Osteocyte (in vitro differentiated cells): ENCODE data around the gene HOXA1. TPM values are rescaled to one million over a fixed set of nuclear protein-coding genes. Genes with fewer than 3 reads are reported as not detected.

Experiments
- DNase-seq: peaks from one replicate; pipeline ENCODE4 v3.0.0; 2021; ENCODE audit warnings: mixed read lengths; ENCODE audit not compliant: unreplicated experiment; ENCODE audit errors: extremely low spot score
- H3K27ac Mint-ChIP-seq: one replicate; pipeline ENCODE4 v1.8.0; 2021; ENCODE audit warnings: mild to moderate bottlenecking, mixed read lengths; ENCODE audit not compliant: unreplicated experiment
- H3K27me3 Mint-ChIP-seq: one replicate; pipeline ENCODE4 v1.8.0; 2021; ENCODE audit warnings: mixed read lengths; ENCODE audit not compliant: unreplicated experiment
- H3K36me3 Mint-ChIP-seq: one replicate; pipeline ENCODE4 v1.8.0; 2021; ENCODE audit warnings: mixed read lengths; ENCODE audit not compliant: unreplicated experiment
- H3K4me1 Mint-ChIP-seq: one replicate; pipeline ENCODE4 v1.8.0; 2021; ENCODE audit warnings: mixed read lengths; ENCODE audit not compliant: unreplicated experiment
- H3K4me3 Mint-ChIP-seq: one replicate; pipeline ENCODE4 v1.8.0; 2021; ENCODE audit warnings: mild to moderate bottlenecking, moderate library complexity, mixed read lengths; ENCODE audit not compliant: unreplicated experiment
- H3K9me3 Mint-ChIP-seq: one replicate; pipeline ENCODE4 v1.8.0; 2021; ENCODE audit warnings: mixed read lengths; ENCODE audit not compliant: unreplicated experiment
- total RNA-seq: library from RNA; stranded (reverse); gene quantifications from 2 replicates; pipeline ENCODE4 v1.2.1, GENCODE V29; 2021
- TF ChIP-seq, protein P1 (sequence below): fragments of 200-600 bp; sonication (generic); IDR thresholded peaks from 2 replicates; pipeline ENCODE4 v1.5.0; 2021; ENCODE audit warnings: antibody characterized with exemption, mild to moderate bottlenecking, moderate library complexity

Gene HOXA1
- total RNA-seq, 1 donor from 2014 or later, result not detected

DNA sequence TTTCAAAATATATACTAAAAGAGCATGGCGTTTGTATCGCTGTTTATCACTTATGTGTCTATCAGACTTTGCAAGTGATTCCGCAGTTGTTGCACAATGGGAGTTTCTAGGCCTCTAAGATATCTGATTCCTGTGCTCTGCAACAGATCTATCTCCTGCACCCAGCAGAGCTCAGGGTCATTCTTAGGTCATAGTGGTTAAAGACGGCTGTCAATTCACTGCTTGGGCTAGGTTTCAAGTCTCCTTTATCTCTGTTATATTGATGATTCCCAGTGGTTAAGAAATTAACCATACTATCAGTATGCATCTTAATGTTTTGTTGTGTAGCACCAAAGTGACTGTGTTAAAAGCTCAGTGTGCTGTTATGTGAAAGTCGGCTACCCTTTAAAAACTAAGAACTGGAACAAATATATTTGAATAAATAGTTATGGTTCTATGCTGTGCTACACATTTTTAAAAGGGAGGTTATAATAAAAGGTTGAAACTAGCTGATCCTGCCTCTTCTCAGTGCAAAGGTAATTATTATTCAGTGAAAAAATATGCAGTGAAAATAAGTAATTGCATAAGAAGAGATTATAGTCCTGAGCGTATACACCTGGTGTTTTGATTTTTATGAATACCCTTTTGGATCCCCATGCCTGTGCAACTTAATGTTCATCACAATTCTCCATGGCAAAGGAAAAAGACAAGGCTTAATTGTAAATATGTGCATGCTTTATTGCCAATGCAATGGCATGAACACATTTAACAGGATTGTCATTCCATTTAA, 24.0 kb downstream of the HOXA1 start:
- no peaks in the 10 kb centered on the region for H3K27me3 Mint-ChIP-seq

DNA sequence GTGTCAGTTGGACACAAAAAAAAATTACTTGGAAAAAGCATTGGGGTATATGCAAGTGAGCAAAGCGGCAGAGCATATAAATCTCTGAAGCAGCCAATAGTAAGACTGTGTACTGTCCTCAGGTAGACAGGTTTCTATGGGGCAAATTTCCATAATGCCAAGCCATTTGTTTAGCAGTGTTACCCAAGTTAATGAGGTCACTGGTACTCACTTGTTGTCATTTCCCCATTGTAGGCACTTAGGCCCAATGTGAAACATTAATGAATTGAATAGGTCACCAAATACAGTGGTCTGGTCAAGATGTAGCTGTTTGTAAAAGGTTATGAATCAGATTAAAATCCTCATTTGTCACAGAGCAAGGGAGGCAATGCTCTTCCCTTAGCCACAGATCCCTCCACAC, 27.5 kb downstream of the HOXA1 start:
- Mint-ChIP-seq H3K4me1 (no peaks in the 10 kb centered on the region), H3K4me3 (no peak overlapping the region), H3K9me3 (no peaks in the 10 kb centered on the region), H3K36me3 (no peaks in the 10 kb centered on the region), H3K27me3 (no peaks in the 10 kb centered on the region), H3K27ac (no peak overlapping the region)
- no peak for DNase-seq
- TF ChIP-seq, protein P1, sequence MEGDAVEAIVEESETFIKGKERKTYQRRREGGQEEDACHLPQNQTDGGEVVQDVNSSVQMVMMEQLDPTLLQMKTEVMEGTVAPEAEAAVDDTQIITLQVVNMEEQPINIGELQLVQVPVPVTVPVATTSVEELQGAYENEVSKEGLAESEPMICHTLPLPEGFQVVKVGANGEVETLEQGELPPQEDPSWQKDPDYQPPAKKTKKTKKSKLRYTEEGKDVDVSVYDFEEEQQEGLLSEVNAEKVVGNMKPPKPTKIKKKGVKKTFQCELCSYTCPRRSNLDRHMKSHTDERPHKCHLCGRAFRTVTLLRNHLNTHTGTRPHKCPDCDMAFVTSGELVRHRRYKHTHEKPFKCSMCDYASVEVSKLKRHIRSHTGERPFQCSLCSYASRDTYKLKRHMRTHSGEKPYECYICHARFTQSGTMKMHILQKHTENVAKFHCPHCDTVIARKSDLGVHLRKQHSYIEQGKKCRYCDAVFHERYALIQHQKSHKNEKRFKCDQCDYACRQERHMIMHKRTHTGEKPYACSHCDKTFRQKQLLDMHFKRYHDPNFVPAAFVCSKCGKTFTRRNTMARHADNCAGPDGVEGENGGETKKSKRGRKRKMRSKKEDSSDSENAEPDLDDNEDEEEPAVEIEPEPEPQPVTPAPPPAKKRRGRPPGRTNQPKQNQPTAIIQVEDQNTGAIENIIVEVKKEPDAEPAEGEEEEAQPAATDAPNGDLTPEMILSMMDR, result no peak

More for the DNA sequence above, 24.0 kb downstream of the HOXA1 start:
- TF ChIP-seq, protein P1, result no peak
- Mint-ChIP-seq H3K27ac (no peak overlapping the region), H3K4me3 (no peak overlapping the region), H3K4me1 (no peaks in the 10 kb centered on the region), H3K36me3 (no peaks in the 10 kb centered on the region), H3K9me3 (peaks cover 5% of the 10 kb centered on the region)
- no peak for DNase-seq

DNA sequence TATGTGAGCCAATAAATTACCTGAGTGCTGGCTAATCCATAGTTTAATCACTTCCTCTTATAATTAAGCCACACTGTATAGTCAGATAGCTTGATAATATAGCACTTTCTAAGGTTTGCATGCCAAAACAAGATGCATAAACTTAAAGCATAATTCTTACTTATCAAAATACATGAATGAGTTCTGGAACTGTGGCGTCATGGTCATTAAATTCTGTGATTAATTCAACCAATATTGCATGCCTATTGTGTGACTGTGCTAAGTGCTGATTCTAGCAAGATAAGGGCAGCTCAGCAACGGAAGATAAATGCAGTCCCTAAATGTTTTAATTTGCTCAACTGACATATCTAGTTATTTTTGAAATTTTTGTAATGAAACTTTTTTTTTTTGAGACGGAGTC, 29.7 kb downstream of the HOXA1 start:
- no peaks in the 10 kb centered on the region for H3K9me3 Mint-ChIP-seq

GRCh38 chr7:27065709-27066108, 30.1 kb downstream of the HOXA1 start:
- Mint-ChIP-seq H3K27ac (no peak overlapping the region), H3K4me1 (no peaks in the 10 kb centered on the region), H3K4me3 (no peak overlapping the region), H3K36me3 (no peaks in the 10 kb centered on the region), H3K9me3 (no peaks in the 10 kb centered on the region), H3K27me3 (peaks cover 3% of the 10 kb centered on the region)
- TF ChIP-seq, protein P1, result no peak
- no peak for DNase-seq

More for the DNA sequence above, 29.7 kb downstream of the HOXA1 start:
- TF ChIP-seq, protein P1, result no peak
- peaks cover 3% of the 10 kb centered on the region for H3K27me3 Mint-ChIP-seq
- H3K36me3 Mint-ChIP-seq, result no peaks in the 10 kb centered on the region
- DNase-seq, result no peak
- no peak overlapping the region for H3K4me3 Mint-ChIP-seq
- no peaks in the 10 kb centered on the region for H3K4me1 Mint-ChIP-seq
- no peak overlapping the region for H3K27ac Mint-ChIP-seq

GRCh38 chr7:27064661-27065060, 31.1 kb downstream of the HOXA1 start:
- no peaks in the 10 kb centered on the region for H3K9me3 Mint-ChIP-seq
- no peaks in the 10 kb centered on the region for H3K4me1 Mint-ChIP-seq
- H3K36me3 Mint-ChIP-seq, result no peaks in the 10 kb centered on the region
- H3K27ac Mint-ChIP-seq, result no peak overlapping the region
- DNase-seq, result no peak
- H3K27me3 Mint-ChIP-seq, result peaks cover 10% of the 10 kb centered on the region
- TF ChIP-seq, protein P1, result no peak
- H3K4me3 Mint-ChIP-seq, result no peak overlapping the region
